Stimulated activated CD4-positive, alpha-beta T cell treated with anti-CD3 and anti-CD28 coated beads, TNF-alpha, amount 100 ng/mL, for 4 hours (primary cell): ENCODE measurements around the gene HHEX.
"Not testable (repeated sequence)": the region's sequence is repeated elsewhere in the genome, so short reads cannot be mapped to it uniquely, and the experiment has no call there.

Experiments
- DNase-seq, 3 experiments: peaks; one replicate each; pipeline ENCODE4 v3.0.0-alpha.2; 2020; ENCODE audit warnings: low read depth in 3 of 3

HHEX gene

GRCh38 chr10:92734301-92734700 lies 44.5 kb downstream of the HHEX start:
- DNase-seq: no peak

- DNase-seq: no peak
These were observed 46.2 kb downstream of the HHEX start for GRCh38 chr10:92735938-92736337.

GRCh38 chr10:92737484-92737883 lies 47.7 kb downstream of the HHEX start:
- DNase-seq: no peak

GRCh38 chr10:92740762-92741161 lies 51.0 kb downstream of the HHEX start:
- no peak for DNase-seq

- not testable (repeated sequence) for DNase-seq
These were observed 52.0 kb downstream of the HHEX start for GRCh38 chr10:92741741-92742140.

- no peak for DNase-seq
These were observed 52.8 kb downstream of the HHEX start for GRCh38 chr10:92742331-92743228.
